HG02938 (cell line): Measurements from ENCODE around the gene FXYD3.

ENCODE experiments used
- ATAC-seq: cut with Tn5 transposase; IDR thresholded peaks from one replicate; pipeline ENCODE4 v1.9.1; 2021; ENCODE audit warnings: mild to moderate bottlenecking, moderate library complexity; ENCODE audit not compliant: unreplicated experiment

The FXYD3 gene

GRCh38 chr19:35105411-35106290 lies 10.0 kb upstream of the FXYD3 start:
- ATAC-seq: no peak

- ATAC-seq: no peak
These were observed 9.4 kb upstream of the FXYD3 start for GRCh38 chr19:35106291-35106583.

GRCh38 chr19:35106898-35107541 lies 8.6 kb upstream of the FXYD3 start:
- no peak for ATAC-seq

GRCh38 chr19:35107545-35107944 lies 8.1 kb upstream of the FXYD3 start:
- no peak for ATAC-seq

GRCh38 chr19:35108730-35109129 lies 6.9 kb upstream of the FXYD3 start:
- ATAC-seq: no peak

- no peak for ATAC-seq
These were observed 6.1 kb upstream of the FXYD3 start for GRCh38 chr19:35109395-35110112.

GRCh38 chr19:35110974-35111373 lies 4.6 kb upstream of the FXYD3 start:
- no peak for ATAC-seq

GRCh38 chr19:35112995-35113688 lies 2.5 kb upstream of the FXYD3 start:
- no peak for ATAC-seq

GRCh38 chr19:35114353-35115176 lies 1.1 kb upstream of the FXYD3 start:
- ATAC-seq: no peak

- no peak for ATAC-seq
These were observed 614 bp downstream of the FXYD3 start for GRCh38 chr19:35116072-35116801.

GRCh38 chr19:35117116-35117515 lies 1.5 kb downstream of the FXYD3 start:
- ATAC-seq: no peak

- no peak for ATAC-seq
These were observed 2.2 kb downstream of the FXYD3 start for GRCh38 chr19:35117799-35118198.

- no peak for ATAC-seq
These were observed 2.8 kb downstream of the FXYD3 start for GRCh38 chr19:35118268-35119020.

GRCh38 chr19:35119091-35119490 lies 3.5 kb downstream of the FXYD3 start:
- ATAC-seq: no peak

- no peak for ATAC-seq
These were observed 4.0 kb downstream of the FXYD3 start for GRCh38 chr19:35119578-35120155.

GRCh38 chr19:35120492-35120891 lies 4.9 kb downstream of the FXYD3 start:
- no peak for ATAC-seq

- ATAC-seq: no peak
These were observed 5.3 kb downstream of the FXYD3 start for GRCh38 chr19:35120898-35121297.

- no peak for ATAC-seq
These were observed 7.3 kb downstream of the FXYD3 start for GRCh38 chr19:35122687-35123551.
